ENCODE measurements around the gene IL1RAPL1.

DNA sequence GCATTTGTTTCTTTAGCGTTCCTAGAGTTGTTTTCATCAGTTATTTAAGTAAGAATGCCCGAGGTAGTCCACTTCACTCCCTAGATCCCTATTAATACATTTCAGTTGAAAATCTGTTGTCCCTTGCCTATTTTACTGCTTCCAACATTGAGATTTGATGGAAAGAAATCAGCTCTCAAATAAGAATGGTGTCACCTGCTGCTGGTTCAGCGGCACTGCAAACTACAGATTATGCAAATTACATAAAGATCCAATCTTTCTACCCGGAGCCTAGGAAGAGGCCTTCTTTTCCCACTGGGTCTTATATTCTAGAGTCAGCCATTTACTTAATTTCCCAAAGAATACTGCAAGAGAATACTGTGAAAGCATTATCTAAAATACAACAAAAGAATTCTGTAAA is 1030.5 kb downstream of the IL1RAPL1 start:
- TF ChIP-seq, protein P1, sequence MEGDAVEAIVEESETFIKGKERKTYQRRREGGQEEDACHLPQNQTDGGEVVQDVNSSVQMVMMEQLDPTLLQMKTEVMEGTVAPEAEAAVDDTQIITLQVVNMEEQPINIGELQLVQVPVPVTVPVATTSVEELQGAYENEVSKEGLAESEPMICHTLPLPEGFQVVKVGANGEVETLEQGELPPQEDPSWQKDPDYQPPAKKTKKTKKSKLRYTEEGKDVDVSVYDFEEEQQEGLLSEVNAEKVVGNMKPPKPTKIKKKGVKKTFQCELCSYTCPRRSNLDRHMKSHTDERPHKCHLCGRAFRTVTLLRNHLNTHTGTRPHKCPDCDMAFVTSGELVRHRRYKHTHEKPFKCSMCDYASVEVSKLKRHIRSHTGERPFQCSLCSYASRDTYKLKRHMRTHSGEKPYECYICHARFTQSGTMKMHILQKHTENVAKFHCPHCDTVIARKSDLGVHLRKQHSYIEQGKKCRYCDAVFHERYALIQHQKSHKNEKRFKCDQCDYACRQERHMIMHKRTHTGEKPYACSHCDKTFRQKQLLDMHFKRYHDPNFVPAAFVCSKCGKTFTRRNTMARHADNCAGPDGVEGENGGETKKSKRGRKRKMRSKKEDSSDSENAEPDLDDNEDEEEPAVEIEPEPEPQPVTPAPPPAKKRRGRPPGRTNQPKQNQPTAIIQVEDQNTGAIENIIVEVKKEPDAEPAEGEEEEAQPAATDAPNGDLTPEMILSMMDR (conservative IDR thresholded peaks at IDR 0.05): peak; percentile 45
- TF ChIP-seq ZFX (IDR thresholded peaks at IDR 0.05): no peak

Data from C4-2B (cell line).